Hepatocyte (in vitro differentiated cells): ENCODE data around the gene ITPK1. TPM values are rescaled to one million over a fixed set of nuclear protein-coding genes. Genes with fewer than 3 reads are reported as not detected.
"Not testable (repeated sequence)": the region's sequence is repeated elsewhere in the genome, so short reads cannot be mapped to it uniquely, and the experiment has no call there.

Experiments
- DNase-seq: peaks from one replicate; pipeline ENCODE4 v3.0.0-alpha.2; 2016; ENCODE audit warnings: low spot score
- H2AFZ ChIP-seq: fragments of 200-600 bp; sonication (generic); 2 replicates; pipeline ENCODE4 v1.6.0; 2016; ENCODE audit warnings: antibody characterized with exemption, mild to moderate bottlenecking
- H3K27ac ChIP-seq: fragments of 200-600 bp; sonication (generic); 2 replicates; pipeline ENCODE4 v1.5.1; 2016; ENCODE audit warnings: mild to moderate bottlenecking
- H3K27me3 ChIP-seq: fragments of 200-600 bp; sonication (generic); 2 replicates; pipeline ENCODE4 v1.6.1; 2016
- H3K36me3 ChIP-seq: fragments of 200-600 bp; sonication (generic); replicated peaks from 2 replicates; pipeline ENCODE4 v1.5.1; 2016; ENCODE audit warnings: low read depth; ENCODE audit not compliant: insufficient read depth
- H3K4me1 ChIP-seq: fragments of 200-600 bp; sonication (generic); 2 replicates; pipeline ENCODE4 v1.5.1; 2016; ENCODE audit warnings: mild to moderate bottlenecking, moderate library complexity; ENCODE audit not compliant: insufficient read depth
- H3K4me2 ChIP-seq: fragments of 200-600 bp; sonication (generic); 2 replicates; pipeline ENCODE4 v1.6.0; 2016
- H3K4me3 ChIP-seq: fragments of 200-600 bp; sonication (generic); 2 replicates; pipeline ENCODE4 v1.5.1; 2016; ENCODE audit warnings: mild to moderate bottlenecking
- H3K79me2 ChIP-seq: fragments of 200-600 bp; sonication (generic); 2 replicates; pipeline ENCODE4 v1.6.0; 2017; ENCODE audit warnings: mild to moderate bottlenecking
- H3K9me2 ChIP-seq: fragments of 200-600 bp; sonication (generic); replicated peaks from 2 replicates; pipeline ENCODE4 v1.6.0; 2017; ENCODE audit warnings: mild to moderate bottlenecking; ENCODE audit not compliant: insufficient read depth
- H3K9me3 ChIP-seq: fragments of 200-600 bp; sonication (generic); 2 replicates; pipeline ENCODE4 v1.5.1; 2016; ENCODE audit warnings: low read depth, mild to moderate bottlenecking
- H4K20me1 ChIP-seq: fragments of 200-600 bp; sonication (generic); 2 replicates; pipeline ENCODE4 v1.6.0; 2016; ENCODE audit warnings: mild to moderate bottlenecking; ENCODE audit not compliant: insufficient read depth, poor library complexity, severe bottlenecking
- CTCF ChIP-seq: fragments of 200-600 bp; sonication (generic); IDR thresholded peaks from 2 replicates; pipeline ENCODE4 v1.5.1; 2016; ENCODE audit warnings: antibody characterized with exemption, mild to moderate bottlenecking; ENCODE audit not compliant: poor library complexity
- EZH2 ChIP-seq: fragments of 200-600 bp; sonication (generic); IDR thresholded peaks from 2 replicates; pipeline ENCODE4 v1.6.1; 2016; ENCODE audit warnings: antibody characterized with exemption, mild to moderate bottlenecking, borderline replicate concordance
- EZH2phosphoT487 ChIP-seq: fragments of 200-600 bp; sonication (generic); IDR thresholded peaks from one replicate; pipeline ENCODE4 v1.6.1; 2018; ENCODE audit warnings: antibody characterized with exemption, mild to moderate bottlenecking, low read depth, moderate library complexity; ENCODE audit not compliant: unreplicated experiment, severe bottlenecking
- WGBS: methylation state at CpG from one replicate; pipeline ENCODE4 v1.1.6; 2016; ENCODE audit warnings: low lambda C conversion rate; ENCODE audit errors: missing lambda C conversion rate; 5-methylcytosine and 5-hydroxymethylcytosine counted together
- polyA plus RNA-seq: library from polyadenylated mRNA; unstranded; fragments of >200 nt; fragmentation: Nextera tagmentation; extraction: Ambion mirVana; gene quantifications from 2 replicates; pipeline ENCODE4 v1.2.1, GENCODE V29; 2016
- total RNA-seq: library from RNA; depleted of rRNA; stranded (reverse); fragments of >200 nt; gene quantifications from 2 replicates; pipeline ENCODE4 v1.2.3, GENCODE V29; 2014

Gene ITPK1
- total and polyA plus RNA-seq, 2 experiments from 2014 or later = 49.8 to 66.7 TPM

GRCh38 chr14:93063393-93063792, 52.3 kb downstream of the ITPK1 start:
- no peak overlapping the region for H3K27ac ChIP-seq
- WGBS = 92% methylated on average over 5 of the region's 5 CpGs
- H3K27me3 ChIP-seq = no peaks in the 10 kb centered on the region
- no peak overlapping the region for H2AFZ ChIP-seq
- TF ChIP-seq EZH2 = no peak
- no peak for TF ChIP-seq EZH2phosphoT487
- TF ChIP-seq CTCF = no peak
- H3K9me2 ChIP-seq = no peaks in the 10 kb centered on the region
- no peaks in the 10 kb centered on the region for H3K9me3 ChIP-seq
- no peaks in the 10 kb centered on the region for H3K36me3 ChIP-seq
- H3K79me2 ChIP-seq = peaks cover 8% of the 10 kb centered on the region
- no peak overlapping the region for H3K4me3 ChIP-seq
- DNase-seq = no peak
- peaks cover 24% of the 10 kb centered on the region for H3K4me1 ChIP-seq
- H3K4me2 ChIP-seq = no peak overlapping the region
- no peaks in the 10 kb centered on the region for H4K20me1 ChIP-seq

GRCh38 chr14:93062890-93063289, 52.8 kb downstream of the ITPK1 start:
- Histone ChIP-seq H3K4me2 (no peak overlapping the region), H3K9me3 (no peaks in the 10 kb centered on the region), H3K4me1 (peaks cover 24% of the 10 kb centered on the region), H3K9me2 (no peaks in the 10 kb centered on the region), H3K4me3 (no peak overlapping the region), H2AFZ (no peak overlapping the region), H3K79me2 (peaks cover 11% of the 10 kb centered on the region), H3K36me3 (no peaks in the 10 kb centered on the region), H3K27me3 (no peaks in the 10 kb centered on the region), H3K27ac (no peak overlapping the region), H4K20me1 (no peaks in the 10 kb centered on the region)
- WGBS = 85% methylated on average over 9 of the region's 10 CpGs
- no peak for DNase-seq
- TF ChIP-seq CTCF (no peak), EZH2 (no peak), EZH2phosphoT487 (no peak)

- not testable (repeated sequence) for H4K20me1 ChIP-seq, H3K4me3 ChIP-seq, H3K36me3 ChIP-seq, H3K9me3 ChIP-seq, H3K27me3 ChIP-seq, DNase-seq, H2AFZ ChIP-seq, H3K9me2 ChIP-seq, H3K27ac ChIP-seq, H3K4me2 ChIP-seq
- Histone ChIP-seq H3K79me2 (peaks cover 19% of the 10 kb centered on the region), H3K4me1 (peaks cover 32% of the 10 kb centered on the region)
- WGBS = 79% methylated on average over 11 of the region's 12 CpGs
Measured at GRCh38 chr14:93062013-93062412, 53.7 kb downstream of the ITPK1 start.

GRCh38 chr14:93061380-93062012, 54.2 kb downstream of the ITPK1 start:
- no peak for TF ChIP-seq CTCF
- TF ChIP-seq EZH2phosphoT487 = no peak
- no peak for TF ChIP-seq EZH2
- 74% methylated on average over 4 of the region's 4 CpGs for WGBS
- H3K4me1 ChIP-seq = peaks cover 37% of the 10 kb centered on the region
- DNase-seq = no peak
- no peak overlapping the region for H3K4me2 ChIP-seq
- no peaks in the 10 kb centered on the region for H3K9me3 ChIP-seq
- H3K4me3 ChIP-seq = no peak overlapping the region
- H3K79me2 ChIP-seq = peaks cover 23% of the 10 kb centered on the region
- H3K27me3 ChIP-seq = no peaks in the 10 kb centered on the region
- H3K36me3 ChIP-seq = no peaks in the 10 kb centered on the region
- H2AFZ ChIP-seq = no peak overlapping the region
- peaks cover 2% of the 10 kb centered on the region for H4K20me1 ChIP-seq
- no peaks in the 10 kb centered on the region for H3K9me2 ChIP-seq
- no peak overlapping the region for H3K27ac ChIP-seq
